GM21360 (cell line): Measurements from ENCODE around the gene CD226.

ENCODE experiments used
- ATAC-seq: cut with Tn5 transposase; IDR thresholded peaks from one replicate; pipeline ENCODE4 v1.9.1; 2021; ENCODE audit warnings: mild to moderate bottlenecking, moderate library complexity; ENCODE audit not compliant: unreplicated experiment

Gene CD226

GRCh38 chr18:69820538-69820937, 127.1 kb downstream of the CD226 start:
- no peak for ATAC-seq

GRCh38 chr18:69819460-69819859, 128.2 kb downstream of the CD226 start:
- ATAC-seq, result no peak

DNA sequence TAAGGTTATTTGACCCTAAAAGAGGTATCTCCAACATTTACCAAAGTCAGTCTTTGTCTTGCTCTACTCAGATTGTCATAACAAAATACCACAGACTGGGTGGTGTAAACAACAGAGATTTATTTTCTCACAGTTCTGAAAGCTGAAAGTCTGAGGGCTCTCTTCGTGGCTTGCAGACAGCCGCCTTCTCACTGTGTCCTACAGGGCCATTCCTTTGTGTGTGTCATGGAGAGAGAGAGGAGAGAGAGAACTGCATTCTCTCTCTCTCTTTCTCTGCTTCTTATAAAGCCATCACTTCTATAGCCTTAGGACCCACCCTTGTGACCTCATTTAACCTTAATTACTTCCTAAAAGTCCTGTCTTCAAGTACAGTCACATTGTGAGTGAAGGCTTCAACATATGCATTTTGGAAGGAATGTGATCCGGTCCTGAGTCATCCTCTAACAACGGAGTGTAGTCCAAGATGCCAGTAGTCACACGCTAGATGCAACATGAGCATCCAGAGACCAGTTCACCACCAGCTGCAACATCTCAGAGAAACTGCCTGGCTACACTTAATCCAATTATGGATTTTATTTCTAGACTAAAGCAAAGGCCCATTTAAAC, 130.2 kb downstream of the CD226 start:
- ATAC-seq, result no peak

GRCh38 chr18:69814861-69815385, 132.8 kb downstream of the CD226 start:
- ATAC-seq, result no peak

GRCh38 chr18:69813559-69813958, 134.1 kb downstream of the CD226 start:
- ATAC-seq, result no peak

DNA sequence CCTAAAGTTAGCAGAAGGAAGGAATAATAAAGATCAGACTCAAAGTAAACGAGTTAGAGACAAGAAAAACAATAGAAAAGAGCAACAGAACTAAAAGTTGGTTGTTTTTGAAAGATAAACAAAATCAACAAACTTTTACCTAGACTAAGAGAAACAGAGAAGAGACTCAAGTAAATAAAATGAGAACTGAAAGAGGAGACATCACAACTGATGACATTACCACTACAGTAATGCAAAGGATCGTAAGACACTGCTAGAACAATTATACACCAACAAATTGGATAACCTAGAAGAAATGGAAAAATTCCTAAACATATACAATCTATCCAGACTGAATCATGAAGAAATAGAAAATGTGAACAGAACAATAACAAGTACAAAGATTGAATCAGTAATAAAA, 139.3 kb downstream of the CD226 start:
- no peak for ATAC-seq

GRCh38 chr18:69804776-69805501, 142.7 kb downstream of the CD226 start:
- ATAC-seq, result no peak
